Measurements from ENCODE around the gene PIGZ.

Gene PIGZ

DNA sequence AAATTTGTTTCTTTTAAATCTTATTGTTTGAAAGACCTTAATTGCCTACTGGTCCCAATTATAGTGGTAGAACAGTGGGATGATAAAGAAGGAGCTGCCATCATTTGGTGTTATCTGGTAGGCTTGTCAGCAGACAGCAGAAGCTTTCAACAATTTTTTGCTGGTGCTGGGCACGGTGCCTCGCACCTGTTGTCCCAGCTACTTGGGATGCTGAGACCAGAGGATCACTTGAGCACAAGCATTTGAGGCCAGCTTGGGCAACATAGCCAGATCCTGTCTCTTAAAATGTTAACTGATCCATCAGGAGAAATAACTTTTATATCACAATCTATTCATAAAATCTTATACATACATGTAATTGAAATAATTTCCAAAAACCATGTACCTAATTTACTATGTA lies 64.9 kb downstream of the PIGZ start:
- DNase-seq: no peak

DNA sequence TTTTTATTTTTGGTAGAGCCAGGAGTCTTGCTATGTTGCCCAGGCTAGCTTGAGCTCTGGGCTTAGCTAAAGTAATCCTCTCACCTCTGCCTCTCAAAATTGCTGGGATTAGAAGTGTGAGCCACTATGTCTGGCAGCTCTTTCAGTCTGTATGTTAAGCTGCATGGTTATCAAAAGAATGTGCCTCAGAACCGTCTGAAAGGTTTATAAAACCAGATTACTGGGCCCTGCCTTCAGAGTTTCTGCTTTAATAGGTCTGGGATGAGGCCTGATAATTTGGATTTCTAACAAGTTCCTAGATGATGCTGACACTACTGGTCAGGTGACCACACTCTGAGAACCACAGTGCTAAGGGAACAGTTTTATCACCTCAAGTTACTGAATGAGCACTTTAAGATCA lies 66.3 kb downstream of the PIGZ start:
- DNase-seq: no peak

DNA sequence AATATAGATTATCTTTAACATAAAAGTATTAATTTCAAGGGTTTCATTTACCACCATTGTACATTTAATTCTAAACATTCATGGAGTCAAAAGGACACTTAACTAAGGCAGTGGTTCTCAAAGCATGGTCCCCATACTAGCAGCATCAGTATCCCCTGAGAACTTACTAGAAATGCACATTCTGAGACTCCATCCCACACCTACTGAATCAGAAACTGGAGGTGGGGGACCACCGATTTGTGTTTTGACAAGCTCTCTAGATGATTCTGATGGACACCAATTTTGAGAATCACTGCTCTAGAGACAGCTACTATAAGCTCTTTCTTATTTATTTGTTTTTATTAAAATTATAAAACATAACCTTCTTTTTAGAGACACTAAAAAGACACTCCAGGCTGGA lies 66.9 kb downstream of the PIGZ start:
- no peak for DNase-seq

Measured in hematopoietic multipotent progenitor cell treated with erythropoietin and hydrocortisone succinate and interleukin-3 and kit ligand, for 4 days (in vitro differentiated cells).